IMR-90 (cell line): Measurements from ENCODE around the gene RASL10B.

Experiments used
- BHLHE40 ChIP-seq: fragments of 150-350 bp; IDR thresholded peaks from 2 replicates; pipeline ENCODE4 v1.6.1; 2016; ENCODE audit warnings: mild to moderate bottlenecking, low read depth, low read length
- CHD1 ChIP-seq: IDR thresholded peaks from 2 replicates; pipeline ENCODE4 v1.6.1; 2012; ENCODE audit warnings: low read depth, low read length, improper control_type of control experiment
- CTCF ChIP-seq: conservative IDR thresholded peaks from 2 replicates; pipeline ENCODE4 v1.5.1; 2012; ENCODE audit warnings: mild to moderate bottlenecking, low read depth, low read length, improper control_type of control experiment
- FOS ChIP-seq: fragments of 150-350 bp; IDR thresholded peaks from 2 replicates; pipeline ENCODE4 v1.6.1; 2016; ENCODE audit warnings: low read depth, low read length
- MAFK ChIP-seq: IDR thresholded peaks from 2 replicates; pipeline ENCODE4 v1.6.1; 2012; ENCODE audit warnings: low read depth, low read length, improper control_type of control experiment
- MXI1 ChIP-seq: IDR thresholded peaks from 2 replicates; pipeline ENCODE4 v1.6.1; 2012; ENCODE audit warnings: low read depth, mild to moderate bottlenecking, low read length, moderate library complexity, borderline replicate concordance
- POLR2A ChIP-seq: IDR thresholded peaks from 2 replicates; pipeline ENCODE4 v1.6.1; 2012; ENCODE audit warnings: mild to moderate bottlenecking, low read depth, low read length
- RAD21 ChIP-seq: IDR thresholded peaks from 2 replicates; pipeline ENCODE4 v1.6.1; 2012; ENCODE audit warnings: low read length, improper control_type of control experiment
- RCOR1 ChIP-seq: IDR thresholded peaks from 2 replicates; pipeline ENCODE4 v1.6.1; 2012; ENCODE audit warnings: mild to moderate bottlenecking, low read length, improper control_type of control experiment; ENCODE audit not compliant: insufficient replicate concordance
- RFX5 ChIP-seq: IDR thresholded peaks from 2 replicates; pipeline ENCODE4 v1.8.0; 2012; ENCODE audit warnings: low read depth, mild to moderate bottlenecking, low read length, moderate library complexity
- SMC3 ChIP-seq: fragments of 150-350 bp; IDR thresholded peaks from 2 replicates; pipeline ENCODE4 v1.6.1; 2016; ENCODE audit warnings: low read depth, mild to moderate bottlenecking, antibody characterized with exemption, low read length, moderate library complexity
- USF2 ChIP-seq: fragments of 150-350 bp; IDR thresholded peaks from 2 replicates; pipeline ENCODE4 v1.6.1; 2017; ENCODE audit warnings: mild to moderate bottlenecking, antibody characterized with exemption, low read length, low read depth

DNA sequence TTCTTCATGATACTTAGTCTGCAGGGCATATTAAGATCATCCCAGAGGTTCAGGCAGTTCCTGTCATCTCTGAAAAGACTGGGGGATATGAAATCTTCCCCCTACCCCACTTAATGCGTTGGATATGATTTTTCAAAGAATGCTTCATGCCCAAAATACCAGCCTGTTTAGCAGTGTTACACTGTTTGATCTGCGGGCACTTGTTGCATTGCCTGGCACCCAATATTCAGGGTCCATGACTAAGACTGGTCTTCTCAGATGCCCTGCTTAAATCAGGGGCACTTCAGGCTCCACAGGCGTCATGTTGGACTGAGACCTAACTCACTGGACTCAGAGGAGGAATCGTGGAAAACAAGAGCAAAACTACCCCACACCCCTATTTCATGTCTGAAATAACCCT, 6.4 kb upstream of the RASL10B start:
- TF ChIP-seq CTCF, result no peak
- TF ChIP-seq CHD1, result no peak
- TF ChIP-seq SMC3, result no peak
- no peak for TF ChIP-seq RAD21
- TF ChIP-seq POLR2A, result no peak
- no peak for TF ChIP-seq USF2
- TF ChIP-seq MXI1, result no peak
- no peak for TF ChIP-seq MAFK
- TF ChIP-seq RFX5, result no peak
- no peak for TF ChIP-seq RCOR1
- TF ChIP-seq BHLHE40, result no peak
- TF ChIP-seq FOS, result no peak
